Ishikawa (cell line): Measurements from ENCODE around the gene LIF.

Experiments
- CEBPB ChIP-seq: IDR thresholded peaks from 2 replicates; pipeline ENCODE4 v1.6.1; 2012
- CREB1 ChIP-seq: IDR thresholded peaks from 2 replicates; pipeline ENCODE4 v1.6.1; 2012; ENCODE audit warnings: low read depth
- EGR1 ChIP-seq: IDR thresholded peaks from 2 replicates; pipeline ENCODE4 v1.6.1; 2012
- EP300 ChIP-seq: IDR thresholded peaks from 2 replicates; pipeline ENCODE4 v1.6.1; 2012; ENCODE audit warnings: borderline replicate concordance
- FOXM1 ChIP-seq: IDR thresholded peaks from 2 replicates; pipeline ENCODE4 v1.6.1; 2012; ENCODE audit warnings: low read depth, borderline replicate concordance
- MAX ChIP-seq: IDR thresholded peaks from 2 replicates; pipeline ENCODE4 v1.6.1; 2012
- NFIC ChIP-seq: IDR thresholded peaks from 2 replicates; pipeline ENCODE4 v1.6.1; 2012
- RAD21 ChIP-seq: IDR thresholded peaks from 2 replicates; pipeline ENCODE4 v1.6.1; 2012; ENCODE audit warnings: low read depth
- REST ChIP-seq: IDR thresholded peaks from 2 replicates; pipeline ENCODE4 v1.6.1; 2012; ENCODE audit warnings: low read depth, mild to moderate bottlenecking
- TAF1 ChIP-seq: IDR thresholded peaks from 2 replicates; pipeline ENCODE4 v1.6.1; 2012; ENCODE audit warnings: low read depth, mild to moderate bottlenecking
- TCF12 ChIP-seq: IDR thresholded peaks from 2 replicates; pipeline ENCODE4 v1.6.1; 2012; ENCODE audit warnings: low read depth
- TEAD4 ChIP-seq: IDR thresholded peaks from 2 replicates; pipeline ENCODE4 v1.6.1; 2012
- USF1 ChIP-seq: IDR thresholded peaks from 2 replicates; pipeline ENCODE4 v1.6.1; 2012
- YY1 ChIP-seq: IDR thresholded peaks from 2 replicates; pipeline ENCODE4 v1.6.1; 2012; ENCODE audit warnings: low read depth
- ZBTB7A ChIP-seq: IDR thresholded peaks from 2 replicates; pipeline ENCODE4 v1.6.1; 2012; ENCODE audit warnings: low read depth

LIF gene

GRCh38 chr22:30250039-30250565 lies 3.5 kb upstream of the LIF start:
- TF ChIP-seq REST (no peak), RAD21 (no peak), EP300 (peak; percentile 18; the same call in 1 of the 2 replicates), TCF12 (0 out of 2 replicates have a peak, but pooled peaks have one; percentile 37), FOXM1 (no peak), MAX (no peak; the same call in 1 of the 2 replicates), NFIC (peak; percentile 62; the same call in 1 of the 2 replicates), ZBTB7A (no peak), TEAD4 (no peak), CEBPB (no peak), USF1 (no peak), CREB1 (no peak), YY1 (no peak), EGR1 (no peak), TAF1 (no peak)

- TF ChIP-seq EP300 (peak; percentile 38; the same call in 1 of the 2 replicates), MAX (peak; percentile 38; the same call in 1 of the 2 replicates), USF1 (no peak), ZBTB7A (peak; percentile 77; the same call in 1 of the 2 replicates)
Observed at GRCh38 chr22:30249049-30250038, 2.8 kb upstream of the LIF start.

- no peak for TF ChIP-seq CEBPB
- no peak for TF ChIP-seq YY1
- TF ChIP-seq ZBTB7A, result no peak
- TF ChIP-seq EGR1, result no peak
- no peak for TF ChIP-seq CREB1
- no peak for TF ChIP-seq FOXM1
- no peak for TF ChIP-seq USF1
- no peak for TF ChIP-seq TAF1
- no peak for TF ChIP-seq RAD21
- no peak for TF ChIP-seq REST
Observed at GRCh38 chr22:30248484-30248883, 1.9 kb upstream of the LIF start.

- TF ChIP-seq YY1 (no peak), EGR1 (no peak), NFIC (no peak), USF1 (no peak), RAD21 (no peak), MAX (no peak), FOXM1 (no peak), ZBTB7A (no peak), TCF12 (no peak), REST (no peak)
Observed at GRCh38 chr22:30247974-30248373, 1.4 kb upstream of the LIF start.
